Activated CD4-positive, alpha-beta T cell treated with anti-CD3 and anti-CD28 coated beads, Interleukin-2, amount 50 U/mL, for 4 hours (primary cell): Measurements from ENCODE around the gene GRID1.

Experiments used
- DNase-seq, 2 experiments: peaks; one replicate each; pipeline ENCODE4 v3.0.0-alpha.2; 2020

GRID1 gene

GRCh38 chr10:86022906-86023305, 343.7 kb downstream of the GRID1 start:
- no peak for DNase-seq

DNA sequence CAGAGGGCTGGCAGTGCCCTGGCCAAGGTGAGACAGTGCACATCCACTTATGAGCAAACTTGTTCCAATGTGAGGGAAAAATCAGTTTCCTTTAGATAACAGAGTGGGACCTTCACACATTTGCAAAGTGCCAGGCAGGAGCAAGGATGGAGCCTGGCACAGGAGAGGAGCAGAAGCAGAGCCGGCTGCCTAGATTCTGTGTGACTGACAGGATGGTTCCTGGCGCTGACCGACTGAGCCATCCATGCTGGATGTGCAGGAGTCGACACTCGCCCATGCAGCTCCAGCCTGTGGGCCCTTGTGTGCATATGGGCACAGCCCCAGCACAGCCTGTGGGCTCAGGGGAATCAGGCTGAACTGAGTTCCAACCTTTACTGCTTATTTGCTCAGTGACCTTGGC, 346.5 kb downstream of the GRID1 start:
- no peak for DNase-seq

DNA sequence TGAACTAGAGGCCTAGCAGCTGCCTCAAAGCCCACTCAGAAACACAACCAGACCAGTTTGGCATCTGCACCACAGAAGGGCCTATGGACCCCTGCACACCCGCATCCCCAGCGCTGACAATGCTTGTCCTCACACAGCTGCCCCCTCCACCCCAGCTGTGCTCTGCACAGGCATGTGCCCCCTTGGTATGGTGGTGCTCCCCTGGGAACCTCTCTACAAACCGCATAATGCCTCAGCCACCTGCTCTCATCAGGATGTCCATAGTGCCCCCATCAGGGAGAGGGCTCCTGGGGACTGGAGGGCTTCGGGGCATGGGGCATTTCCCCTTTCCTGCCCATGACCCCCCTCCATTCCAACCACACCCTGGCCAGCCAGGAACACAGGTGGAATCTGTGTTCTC, 347.5 kb downstream of the GRID1 start:
- DNase-seq: no peak

GRCh38 chr10:86018735-86019058, 347.9 kb downstream of the GRID1 start:
- no peak for DNase-seq

GRCh38 chr10:86017841-86018734, 348.5 kb downstream of the GRID1 start:
- no peak for DNase-seq

GRCh38 chr10:86013568-86013967, 353.0 kb downstream of the GRID1 start:
- DNase-seq: no peak

- DNase-seq: no peak
These were observed 359.4 kb downstream of the GRID1 start for GRCh38 chr10:86007171-86007570.

GRCh38 chr10:86004337-86004736, 362.3 kb downstream of the GRID1 start:
- DNase-seq: no peak

DNA sequence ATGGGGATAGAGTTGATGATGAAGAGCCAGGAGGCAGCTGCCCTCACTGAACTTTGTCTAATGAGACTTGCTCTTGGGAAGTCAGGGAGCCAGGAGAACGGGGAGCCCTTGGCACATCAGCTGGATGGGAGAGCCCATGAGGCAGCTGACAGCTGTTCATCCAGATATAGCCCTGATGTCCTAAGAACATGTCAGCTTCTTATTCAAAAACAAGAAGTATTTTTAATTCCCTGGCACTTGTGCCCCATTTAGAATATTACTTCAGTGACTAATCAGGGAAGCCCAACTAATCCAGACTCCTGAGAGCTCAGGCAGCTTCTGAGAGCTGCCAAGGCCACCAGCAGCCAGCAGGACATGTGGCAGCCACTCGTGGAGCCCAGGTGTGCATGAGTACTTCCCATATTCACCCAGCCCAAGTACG, 363.4 kb downstream of the GRID1 start:
- DNase-seq: no peak

DNA sequence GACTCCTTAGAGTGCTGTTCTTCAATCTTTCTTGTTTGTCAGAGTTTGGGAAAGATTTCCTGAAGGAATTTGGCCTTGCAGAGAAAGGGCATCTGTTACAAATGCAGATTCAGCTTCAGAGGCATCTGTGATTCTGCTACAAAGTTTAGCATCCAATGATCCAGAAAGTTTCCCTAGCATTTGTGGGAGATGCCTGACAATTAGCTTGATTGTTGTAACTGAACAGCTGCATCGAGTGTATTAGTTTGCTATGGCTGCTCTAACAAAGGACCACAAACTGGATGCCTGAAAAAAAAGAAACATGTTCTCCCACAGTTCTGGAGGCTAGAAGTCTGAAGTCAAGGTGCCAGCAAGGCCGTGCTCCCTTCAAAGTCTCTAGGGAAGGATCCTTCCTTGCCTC, 365.1 kb downstream of the GRID1 start:
- no peak for DNase-seq

GRCh38 chr10:85997544-85997943, 369.1 kb downstream of the GRID1 start:
- DNase-seq: no peak

- peak in 1 of 2 experiments; percentile 2 for DNase-seq
These were observed 370.8 kb downstream of the GRID1 start for GRCh38 chr10:85995791-85996190.

- DNase-seq: no peak
These were observed 372.6 kb downstream of the GRID1 start for GRCh38 chr10:85993840-85994507.

- DNase-seq: no peak
These were observed 373.5 kb downstream of the GRID1 start for GRCh38 chr10:85993140-85993539.

- no peak for DNase-seq
These were observed 374.3 kb downstream of the GRID1 start for GRCh38 chr10:85992324-85992723.

- DNase-seq: no peak
These were observed 379.8 kb downstream of the GRID1 start for GRCh38 chr10:85986777-85987176.

DNA sequence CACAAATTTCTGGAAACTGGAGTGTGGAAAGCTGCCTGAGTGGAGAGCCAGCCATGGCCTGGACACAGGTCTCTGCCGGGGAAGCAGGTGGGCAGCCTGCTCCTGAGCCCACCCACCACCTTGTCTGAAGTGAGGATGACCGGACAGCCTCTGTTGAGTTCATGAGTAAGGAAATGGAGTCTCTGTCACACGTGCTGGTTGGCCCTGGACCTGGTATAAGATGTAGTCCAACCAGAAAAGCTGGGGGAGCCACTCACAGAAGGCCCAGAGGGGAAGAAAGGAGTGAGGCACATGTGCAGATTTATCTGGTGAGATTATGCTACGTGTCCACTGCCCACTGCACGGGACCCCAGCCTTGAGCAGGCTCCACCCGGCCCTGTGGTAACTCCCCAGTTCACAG, 383.5 kb downstream of the GRID1 start:
- DNase-seq: no peak

- DNase-seq: no peak
These were observed 387.0 kb downstream of the GRID1 start for GRCh38 chr10:85979598-85979997.

DNA sequence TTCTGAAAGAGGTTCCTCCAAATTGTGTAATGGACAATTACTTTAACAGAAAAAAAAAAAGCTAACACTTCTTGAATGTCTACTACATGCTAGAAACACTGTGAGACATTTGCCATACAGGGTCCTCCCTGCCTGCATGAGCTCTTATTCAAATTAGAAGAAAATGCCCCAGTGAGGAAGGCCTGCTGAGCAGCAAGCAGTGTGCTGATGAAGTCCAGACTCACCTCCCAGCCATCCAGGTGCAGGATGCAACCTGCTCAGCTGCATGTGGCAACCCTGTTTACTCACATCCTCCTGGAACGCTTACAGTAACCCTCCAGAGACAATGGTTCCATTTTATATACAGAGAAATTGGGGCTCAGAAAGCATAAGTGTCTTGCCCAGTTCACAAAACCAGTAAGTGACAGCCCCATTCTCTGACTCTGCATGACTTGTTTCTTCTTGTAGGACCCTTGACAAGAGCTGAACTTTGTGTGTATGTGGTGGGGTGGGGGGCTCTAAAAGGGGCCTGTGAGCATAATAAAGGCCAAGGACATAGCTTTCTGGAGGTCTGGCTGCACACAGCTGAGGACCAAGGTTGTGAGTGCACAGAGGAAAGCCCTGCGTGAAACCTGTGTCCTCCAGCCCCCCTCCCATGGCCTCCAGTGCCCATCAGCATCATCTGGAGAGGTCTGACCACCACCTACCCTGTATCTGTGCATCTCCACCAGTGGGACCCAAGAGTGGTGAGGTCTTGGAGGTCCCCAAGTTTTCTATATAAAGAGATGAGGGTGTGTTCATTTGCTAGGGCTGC, 387.8 kb downstream of the GRID1 start:
- no peak for DNase-seq

- DNase-seq: no peak
These were observed 389.0 kb downstream of the GRID1 start for GRCh38 chr10:85977642-85978041.

DNA sequence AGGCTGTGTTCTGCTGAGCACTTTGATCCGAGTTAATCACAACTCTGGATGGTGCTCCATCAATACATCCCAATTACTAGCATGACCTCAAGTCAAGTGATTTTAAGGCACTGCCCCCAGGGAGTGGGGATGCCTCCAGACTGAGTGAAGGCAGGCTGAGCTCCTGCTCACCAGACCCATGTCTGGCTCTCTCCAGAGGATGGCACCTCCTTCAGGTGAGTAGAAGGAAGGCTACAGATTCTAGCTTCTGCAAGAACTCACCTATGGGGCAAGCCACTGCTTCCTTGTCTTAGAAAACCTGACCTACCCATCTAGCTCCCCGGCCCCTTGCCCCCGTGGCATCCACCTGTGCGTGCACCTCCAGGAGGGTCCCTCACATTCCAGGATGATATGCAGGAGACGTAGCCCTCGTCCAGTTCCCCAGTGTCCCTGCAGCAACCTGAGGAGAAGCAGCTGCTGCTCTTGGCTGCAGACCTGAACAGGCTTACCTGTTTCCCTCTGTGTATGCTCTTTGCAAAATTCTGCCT, 390.3 kb downstream of the GRID1 start:
- no peak for DNase-seq

GRCh38 chr10:85971494-85971893, 395.1 kb downstream of the GRID1 start:
- no peak for DNase-seq

GRCh38 chr10:85967594-85967993, 399.0 kb downstream of the GRID1 start:
- DNase-seq: no peak
